ENCODE data around the gene BPIFA2. TPM values are rescaled to one million over a fixed set of nuclear protein-coding genes. Genes with fewer than 3 reads are reported as not detected.

BPIFA2 gene
- total and polyA plus RNA-seq, 3 experiments from 2014 or later: not detected

- Mint-ChIP-seq H3K4me1 (no peaks in the 10 kb centered on the region), H3K36me3 (no peaks in the 10 kb centered on the region), H3K9me3 (peaks cover 0 to 4% (median 0%) of the 10 kb centered on the region in 5 donors), H3K4me3 (no peak overlapping the region), H3K27me3 (peaks cover 30 to 53% of the 10 kb centered on the region in 2 donors), H3K27ac (no peak overlapping the region)
- ChIA-PET POLR2A (no interaction called here), CTCF (no interaction called here)
- Histone ChIP-seq H3K9me3 (ENCODE audit: low read length) (no peaks in the 10 kb centered on the region), H3K27me3 (ENCODE audit: insufficient read depth, low read length, poor library complexity, severe bottlenecking) (no peaks in the 10 kb centered on the region), H3K27ac (ENCODE audit: low read depth, low read length) (no peak overlapping the region), H3K4me3 (ENCODE audit: low read length) (no peak overlapping the region), H3K4me1 (ENCODE audit: insufficient read depth, low read length) (no peaks in the 10 kb centered on the region), H3K36me3 (ENCODE audit: insufficient read depth, low read length) (no peaks in the 10 kb centered on the region)
- no peak for DNase-seq
These were observed 19.9 kb upstream of the BPIFA2 start for GRCh38 chr20:33148040-33148439.

GRCh38 chr20:33154252-33154651 lies 13.7 kb upstream of the BPIFA2 start:
- Mint-ChIP-seq H3K4me1 (no peaks in the 10 kb centered on the region), H3K27me3 (peaks cover 24 to 43% of the 10 kb centered on the region in 2 donors), H3K9me3 (no peaks in the 10 kb centered on the region), H3K27ac (no peak overlapping the region), H3K4me3 (no peak overlapping the region), H3K36me3 (no peaks in the 10 kb centered on the region)
- no peak for DNase-seq
- Histone ChIP-seq H3K4me1 (ENCODE audit: insufficient read depth, low read length) (no peaks in the 10 kb centered on the region), H3K27me3 (ENCODE audit: insufficient read depth, low read length, poor library complexity, severe bottlenecking) (peaks cover 4% of the 10 kb centered on the region), H3K27ac (ENCODE audit: low read depth, low read length) (no peak overlapping the region), H3K36me3 (ENCODE audit: insufficient read depth, low read length) (no peaks in the 10 kb centered on the region), H3K4me3 (ENCODE audit: low read length) (no peak overlapping the region), H3K9me3 (ENCODE audit: low read length) (no peaks in the 10 kb centered on the region)
- ChIA-PET CTCF (no interaction called here), POLR2A (no interaction called here)

GRCh38 chr20:33158637-33159385 lies 9.1 kb upstream of the BPIFA2 start:
- Mint-ChIP-seq H3K36me3 (no peaks in the 10 kb centered on the region), H3K27ac (no peak overlapping the region), H3K4me1 (no peaks in the 10 kb centered on the region), H3K27me3 (peaks cover 8 to 29% of the 10 kb centered on the region in 2 donors), H3K4me3 (no peak overlapping the region), H3K9me3 (no peaks in the 10 kb centered on the region)
- H3K27me3 ChIP-seq (ENCODE audit: insufficient read depth, low read length, poor library complexity, severe bottlenecking): peaks cover 4% of the 10 kb centered on the region
- DNase-seq: no peak
- H3K4me1 ChIP-seq (ENCODE audit: insufficient read depth, low read length): no peaks in the 10 kb centered on the region
- no peaks in the 10 kb centered on the region for H3K9me3 ChIP-seq (ENCODE audit: low read length)
- no peak overlapping the region for H3K27ac ChIP-seq (ENCODE audit: low read depth, low read length)
- no peaks in the 10 kb centered on the region for H3K36me3 ChIP-seq (ENCODE audit: insufficient read depth, low read length)
- CTCF ChIA-PET: no interaction called here
- POLR2A ChIA-PET: no interaction called here
- H3K4me3 ChIP-seq (ENCODE audit: low read length): no peak overlapping the region

GRCh38 chr20:33159713-33160112 lies 8.2 kb upstream of the BPIFA2 start:
- Mint-ChIP-seq H3K4me3 (no peak overlapping the region), H3K27me3 (peaks cover 4 to 23% of the 10 kb centered on the region in 2 donors), H3K4me1 (no peaks in the 10 kb centered on the region), H3K36me3 (no peaks in the 10 kb centered on the region), H3K27ac (no peak overlapping the region), H3K9me3 (no peaks in the 10 kb centered on the region)
- Histone ChIP-seq H3K27ac (ENCODE audit: low read depth, low read length) (no peak overlapping the region), H3K4me1 (ENCODE audit: insufficient read depth, low read length) (no peaks in the 10 kb centered on the region), H3K9me3 (ENCODE audit: low read length) (no peaks in the 10 kb centered on the region), H3K27me3 (ENCODE audit: insufficient read depth, low read length, poor library complexity, severe bottlenecking) (peaks cover 4% of the 10 kb centered on the region), H3K36me3 (ENCODE audit: insufficient read depth, low read length) (no peaks in the 10 kb centered on the region), H3K4me3 (ENCODE audit: low read length) (no peak overlapping the region)
- CTCF ChIA-PET: no interaction called here
- POLR2A ChIA-PET: no interaction called here
- DNase-seq: no peak

- no peaks in the 10 kb centered on the region for H3K4me1 ChIP-seq (ENCODE audit: insufficient read depth, low read length)
- H3K36me3 Mint-ChIP-seq: no peaks in the 10 kb centered on the region
- H3K4me3 ChIP-seq (ENCODE audit: low read length): no peak overlapping the region
- no peak overlapping the region for H3K27ac Mint-ChIP-seq
- POLR2A ChIA-PET: no interaction called here
- H3K4me1 Mint-ChIP-seq: no peaks in the 10 kb centered on the region
- H3K9me3 ChIP-seq (ENCODE audit: low read length): no peaks in the 10 kb centered on the region
- no peak overlapping the region for H3K27ac ChIP-seq (ENCODE audit: low read depth, low read length)
- H3K9me3 Mint-ChIP-seq: no peaks in the 10 kb centered on the region
- H3K27me3 Mint-ChIP-seq: peaks cover 3 to 21% of the 10 kb centered on the region in 2 donors
- no peaks in the 10 kb centered on the region for H3K36me3 ChIP-seq (ENCODE audit: insufficient read depth, low read length)
- no peak for DNase-seq
- H3K27me3 ChIP-seq (ENCODE audit: insufficient read depth, low read length, poor library complexity, severe bottlenecking): peaks cover 4% of the 10 kb centered on the region
- CTCF ChIA-PET: no interaction called here
- no peak overlapping the region for H3K4me3 Mint-ChIP-seq
These were observed 7.3 kb upstream of the BPIFA2 start for GRCh38 chr20:33160681-33161080.

GRCh38 chr20:33162313-33162712 lies 5.6 kb upstream of the BPIFA2 start:
- Histone ChIP-seq H3K27me3 (ENCODE audit: insufficient read depth, low read length, poor library complexity, severe bottlenecking) (no peaks in the 10 kb centered on the region), H3K9me3 (ENCODE audit: low read length) (no peaks in the 10 kb centered on the region), H3K4me1 (ENCODE audit: insufficient read depth, low read length) (no peaks in the 10 kb centered on the region), H3K4me3 (ENCODE audit: low read length) (no peak overlapping the region), H3K36me3 (ENCODE audit: insufficient read depth, low read length) (no peaks in the 10 kb centered on the region), H3K27ac (ENCODE audit: low read depth, low read length) (no peak overlapping the region)
- ChIA-PET POLR2A (no interaction called here), CTCF (no interaction called here)
- peaks cover 10 to 17% of the 10 kb centered on the region in 2 donors for H3K27me3 Mint-ChIP-seq
- no peak overlapping the region for H3K27ac Mint-ChIP-seq
- H3K4me1 Mint-ChIP-seq: no peaks in the 10 kb centered on the region
- DNase-seq: no peak
- H3K36me3 Mint-ChIP-seq: no peaks in the 10 kb centered on the region
- H3K4me3 Mint-ChIP-seq: no peak overlapping the region
- no peaks in the 10 kb centered on the region for H3K9me3 Mint-ChIP-seq

- H3K4me3 ChIP-seq (ENCODE audit: low read length): no peak overlapping the region
- H3K9me3 ChIP-seq (ENCODE audit: low read length): no peaks in the 10 kb centered on the region
- no peaks in the 10 kb centered on the region for H3K27me3 ChIP-seq (ENCODE audit: insufficient read depth, low read length, poor library complexity, severe bottlenecking)
- Mint-ChIP-seq H3K27me3 (peaks cover 10 to 17% of the 10 kb centered on the region in 2 donors), H3K36me3 (no peaks in the 10 kb centered on the region), H3K27ac (no peak overlapping the region), H3K9me3 (no peaks in the 10 kb centered on the region), H3K4me3 (no peak overlapping the region), H3K4me1 (no peaks in the 10 kb centered on the region)
- no peaks in the 10 kb centered on the region for H3K4me1 ChIP-seq (ENCODE audit: insufficient read depth, low read length)
- no peak for DNase-seq
- ChIA-PET CTCF (no interaction called here), POLR2A (no interaction called here)
- H3K36me3 ChIP-seq (ENCODE audit: insufficient read depth, low read length): no peaks in the 10 kb centered on the region
- no peak overlapping the region for H3K27ac ChIP-seq (ENCODE audit: low read depth, low read length)
These were observed 5.2 kb upstream of the BPIFA2 start for GRCh38 chr20:33162753-33163152.

- Histone ChIP-seq H3K36me3 (ENCODE audit: insufficient read depth, low read length) (no peaks in the 10 kb centered on the region), H3K4me1 (ENCODE audit: insufficient read depth, low read length) (no peaks in the 10 kb centered on the region), H3K9me3 (ENCODE audit: low read length) (no peaks in the 10 kb centered on the region), H3K4me3 (ENCODE audit: low read length) (no peak overlapping the region), H3K27ac (ENCODE audit: low read depth, low read length) (no peak overlapping the region), H3K27me3 (ENCODE audit: insufficient read depth, low read length, poor library complexity, severe bottlenecking) (no peaks in the 10 kb centered on the region)
- CTCF ChIA-PET: no interaction called here
- Mint-ChIP-seq H3K27ac (no peak overlapping the region), H3K4me1 (no peaks in the 10 kb centered on the region), H3K4me3 (no peak overlapping the region), H3K9me3 (peaks cover 7 to 8% (median 8%) of the 10 kb centered on the region in 5 donors), H3K36me3 (peaks cover 0 to 8% (median 0%) of the 10 kb centered on the region in 3 donors), H3K27me3 (peaks cover 15 to 28% of the 10 kb centered on the region in 2 donors)
- no peak for DNase-seq
- POLR2A ChIA-PET: no interaction called here
These were observed 3.9 kb upstream of the BPIFA2 start for GRCh38 chr20:33163856-33164762.
